Mononuclear cell (primary cell): ENCODE measurements around the gene CFL2. TPM values are rescaled to one million over a fixed set of nuclear protein-coding genes. Genes with fewer than 3 reads are reported as not detected.
"Not testable (repeated sequence)": the region's sequence is repeated elsewhere in the genome, so short reads cannot be mapped to it uniquely, and the experiment has no call there.

Experiments used
- H3K27me3 ChIP-seq: 2 replicates; pipeline ENCODE4 v1.6.0; 2011; ENCODE audit warnings: low read length, control low read depth; ENCODE audit not compliant: insufficient read depth
- H3K4me1 ChIP-seq: 2 replicates; pipeline ENCODE4 v1.5.1; 2011; ENCODE audit warnings: mild to moderate bottlenecking, low read length, control low read depth; ENCODE audit not compliant: insufficient read depth
- H3K4me3 ChIP-seq: 2 replicates; pipeline ENCODE4 v1.5.1; 2011; ENCODE audit warnings: mild to moderate bottlenecking, low read length, moderate library complexity
- H3K9me3 ChIP-seq: 2 replicates; pipeline ENCODE4 v1.5.1; 2011; ENCODE audit warnings: low read depth, mild to moderate bottlenecking, control low read depth, low read length
- total RNA-seq: library from RNA; depleted of rRNA; stranded (reverse); fragments of >200 nt; gene quantifications from one replicate; pipeline ENCODE4 v1.2.3, GENCODE V29; 2012

CFL2 gene
- total RNA-seq, result 62.2 TPM

- Histone ChIP-seq H3K27me3 (no peaks in the 10 kb centered on the region), H3K4me1 (peaks cover 13% of the 10 kb centered on the region), H3K4me3 (peak within 1 kb of the TSS; percentile 71), H3K9me3 (no peaks in the 10 kb centered on the region)
Measured at GRCh38 chr14:34714320-34715126, at the start of gene CFL2. TSS of gene CFL2 (minus strand) at chr14:34714593. CDS start at chr14:34714540, 53 bp downstream.

DNA sequence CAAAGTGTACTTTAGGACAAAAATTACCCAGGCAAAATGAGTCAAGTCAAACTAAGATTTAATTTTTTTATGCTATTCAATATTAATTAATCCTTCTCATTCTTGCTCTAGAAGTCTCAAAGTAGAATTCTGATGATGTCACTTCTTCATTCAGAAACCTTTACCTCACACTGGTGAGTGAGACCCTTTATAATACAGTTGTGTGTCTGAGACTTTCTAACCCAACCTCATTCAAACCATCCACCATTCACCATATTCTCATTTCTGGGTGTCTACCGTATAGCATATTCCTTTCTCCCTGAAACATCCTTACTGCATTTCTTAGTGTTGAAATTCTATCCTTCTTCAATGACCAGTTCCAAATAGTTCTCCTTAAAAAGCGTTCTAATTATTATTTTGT lies 40.8 kb upstream of the CFL2 start:
- no peaks in the 10 kb centered on the region for H3K27me3 ChIP-seq
- no peaks in the 10 kb centered on the region for H3K9me3 ChIP-seq
- no peak overlapping the region for H3K4me3 ChIP-seq
- H3K4me1 ChIP-seq, result no peaks in the 10 kb centered on the region

DNA sequence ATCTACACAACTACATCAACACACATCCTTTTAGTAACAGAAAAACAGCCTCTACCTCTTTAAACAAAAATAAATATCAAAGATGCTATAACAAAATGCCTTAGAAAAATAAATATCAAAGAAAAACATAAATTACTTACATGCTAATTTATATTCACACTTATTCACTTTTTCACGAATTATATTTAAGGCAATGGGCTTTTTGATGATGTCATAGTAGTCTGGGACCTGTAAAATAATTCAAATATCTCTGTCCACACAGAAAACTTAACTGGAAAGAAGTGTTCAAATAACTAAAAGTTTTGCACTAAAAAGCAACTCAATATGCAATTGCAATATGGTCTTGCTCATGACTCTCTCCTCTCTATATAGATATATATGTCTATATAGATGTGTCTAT lies 40.3 kb upstream of the CFL2 start:
- no peaks in the 10 kb centered on the region for H3K27me3 ChIP-seq

GRCh38 chr14:34750670-34751069 lies 36.3 kb upstream of the CFL2 start:
- Histone ChIP-seq H3K9me3 (no peaks in the 10 kb centered on the region), H3K4me3 (no peak overlapping the region), H3K4me1 (no peaks in the 10 kb centered on the region), H3K27me3 (no peaks in the 10 kb centered on the region)

More for the DNA sequence above, 40.3 kb upstream of the CFL2 start:
- no peak overlapping the region for H3K4me3 ChIP-seq
- H3K4me1 ChIP-seq, result no peaks in the 10 kb centered on the region
- no peaks in the 10 kb centered on the region for H3K9me3 ChIP-seq

GRCh38 chr14:34750233-34750632 lies 35.8 kb upstream of the CFL2 start:
- no peaks in the 10 kb centered on the region for H3K9me3 ChIP-seq
- H3K27me3 ChIP-seq, result no peaks in the 10 kb centered on the region
- H3K4me1 ChIP-seq, result no peaks in the 10 kb centered on the region
- H3K4me3 ChIP-seq, result no peak overlapping the region

- Histone ChIP-seq H3K27me3 (no peaks in the 10 kb centered on the region), H3K9me3 (no peaks in the 10 kb centered on the region), H3K4me3 (no peak overlapping the region), H3K4me1 (no peaks in the 10 kb centered on the region)
Measured at GRCh38 chr14:34749408-34749807, 35.0 kb upstream of the CFL2 start.

- Histone ChIP-seq H3K4me3 (no peak overlapping the region), H3K9me3 (no peaks in the 10 kb centered on the region), H3K27me3 (no peaks in the 10 kb centered on the region), H3K4me1 (peaks cover 13% of the 10 kb centered on the region)
Measured at GRCh38 chr14:34742270-34743115, 28.1 kb upstream of the CFL2 start.

GRCh38 chr14:34741840-34742239 lies 27.4 kb upstream of the CFL2 start:
- Histone ChIP-seq H3K4me1 (peaks cover 13% of the 10 kb centered on the region), H3K9me3 (no peaks in the 10 kb centered on the region), H3K27me3 (no peaks in the 10 kb centered on the region), H3K4me3 (no peak overlapping the region)

DNA sequence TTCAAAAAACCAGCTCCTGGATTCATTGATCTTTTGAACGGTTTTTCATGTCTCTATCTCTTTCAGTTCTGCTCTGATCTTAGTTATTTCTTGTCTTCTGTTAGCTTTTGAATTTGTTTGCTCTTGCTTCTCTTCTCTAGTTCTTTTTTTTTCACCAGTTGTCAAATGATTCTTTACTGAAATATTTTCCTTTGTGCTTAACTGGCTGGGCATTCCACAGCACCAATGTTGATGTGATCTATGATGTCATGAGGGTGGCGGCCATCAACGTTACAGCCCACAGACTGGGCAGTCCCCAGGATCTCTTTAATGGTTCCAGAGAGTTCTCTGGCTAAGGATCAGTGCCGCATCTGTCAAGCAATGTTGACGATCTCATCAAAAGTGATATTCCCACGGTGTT lies 25.7 kb upstream of the CFL2 start:
- H3K4me3 ChIP-seq, result not testable (repeated sequence)

GRCh38 chr14:34737079-34737478 lies 22.7 kb upstream of the CFL2 start:
- H3K4me3 ChIP-seq, H3K9me3 ChIP-seq, H3K4me1 ChIP-seq, H3K27me3 ChIP-seq: not testable (repeated sequence)

More for the DNA sequence above, 25.7 kb upstream of the CFL2 start:
- not testable (repeated sequence) for H3K27me3 ChIP-seq, H3K9me3 ChIP-seq
- peaks cover 13% of the 10 kb centered on the region for H3K4me1 ChIP-seq

DNA sequence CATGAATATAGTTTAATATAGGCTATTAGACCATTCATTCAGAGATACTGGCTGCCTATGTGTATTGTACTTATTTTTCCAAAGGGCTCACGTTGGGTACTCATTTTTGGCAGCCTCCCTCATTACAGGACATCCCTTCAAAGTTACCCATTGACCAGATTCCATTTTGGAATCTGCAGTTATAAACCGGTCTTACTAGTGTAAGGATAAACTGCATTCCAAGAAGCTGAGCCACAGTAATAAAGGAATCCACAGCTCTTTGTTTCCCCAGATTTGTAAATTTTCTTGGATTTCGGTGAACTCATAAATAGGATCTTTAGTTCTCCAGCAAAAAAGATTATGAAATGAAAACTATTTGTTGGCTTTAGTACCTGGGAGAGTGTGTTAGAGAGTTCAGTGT lies 18.9 kb upstream of the CFL2 start:
- Histone ChIP-seq H3K9me3 (no peaks in the 10 kb centered on the region), H3K4me1 (no peaks in the 10 kb centered on the region), H3K4me3 (no peak overlapping the region), H3K27me3 (no peaks in the 10 kb centered on the region)

- Histone ChIP-seq H3K4me1 (no peaks in the 10 kb centered on the region), H3K27me3 (no peaks in the 10 kb centered on the region)
Measured at GRCh38 chr14:34732802-34733201, 18.4 kb upstream of the CFL2 start.

DNA sequence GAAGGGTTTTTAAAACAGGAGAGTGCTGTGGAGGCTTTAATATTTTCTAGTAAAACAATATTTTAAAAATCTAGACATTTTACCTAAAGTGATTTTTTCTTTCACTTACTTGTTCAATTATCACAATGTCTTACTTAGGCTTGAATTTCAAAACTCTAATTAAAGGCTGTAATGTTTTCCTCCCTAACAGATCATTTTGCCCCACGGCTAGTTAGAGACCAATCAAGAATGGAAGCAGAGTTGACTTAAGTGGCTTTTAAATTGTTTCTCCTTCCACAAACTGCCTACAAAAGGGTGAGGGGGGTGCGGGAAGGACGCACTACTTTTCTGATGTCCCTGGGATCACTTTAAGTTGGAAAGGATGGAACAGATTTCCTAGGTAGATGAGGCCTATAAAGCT lies 9.5 kb upstream of the CFL2 start:
- no peaks in the 10 kb centered on the region for H3K4me1 ChIP-seq
- H3K27me3 ChIP-seq, result no peaks in the 10 kb centered on the region

More at GRCh38 chr14:34732802-34733201, 18.4 kb upstream of the CFL2 start:
- Histone ChIP-seq H3K9me3 (no peaks in the 10 kb centered on the region), H3K4me3 (no peak overlapping the region)

GRCh38 chr14:34722723-34723545 lies 8.5 kb upstream of the CFL2 start:
- Histone ChIP-seq H3K4me1 (no peaks in the 10 kb centered on the region), H3K27me3 (no peaks in the 10 kb centered on the region), H3K9me3 (no peaks in the 10 kb centered on the region), H3K4me3 (no peak overlapping the region)

More for the DNA sequence above, 9.5 kb upstream of the CFL2 start:
- H3K4me3 ChIP-seq, result no peak overlapping the region
- H3K9me3 ChIP-seq, result no peaks in the 10 kb centered on the region

GRCh38 chr14:34721129-34721528 lies 6.7 kb upstream of the CFL2 start:
- no peaks in the 10 kb centered on the region for H3K27me3 ChIP-seq
- no peak overlapping the region for H3K4me3 ChIP-seq
- no peaks in the 10 kb centered on the region for H3K4me1 ChIP-seq
- H3K9me3 ChIP-seq, result no peaks in the 10 kb centered on the region
